GM12878 (cell line): ENCODE data around the gene FAM184B. TPM values are rescaled to one million over a fixed set of nuclear protein-coding genes. Genes with fewer than 3 reads are reported as not detected.

Experiments
- ATAC-seq: fragments of 200-7000 bp; cut with Tn5 transposase; 3 replicates; pipeline ENCODE4 v1.9.1; 2020; ENCODE audit warnings: mild to moderate bottlenecking, moderate library complexity
- BruUV-seq: library from RNA; stranded (reverse); fragments of 400-500 nt; replicated peaks from 2 replicates; lab custom pipeline; 2021; lab: Mats Ljungman, UMichigan
- CTCF ChIA-PET: fragments of 300-600 bp; sonication (Branson Sonifier 250); formaldehyde crosslinking; extraction: SDS; loops from one replicate; lab custom pipeline; 2021; ENCODE audit warnings: inconsistent platforms; lab: Yijun Ruan, JAX
- POLR2A ChIA-PET: fragments of 350-600 bp; formaldehyde crosslinking; extraction: SDS; loops from one replicate; lab custom pipeline; 2021; ENCODE audit warnings: inconsistent platforms; lab: Charles Lee
- RAD21 ChIA-PET: fragments of 300-600 bp; sonication (Branson Sonifier 250); formaldehyde crosslinking; loops from one replicate; lab custom pipeline; 2023; ENCODE audit warnings: antibody characterized with exemption; ENCODE audit not compliant: unreplicated experiment; lab: Charles Lee
- SMC1A ChIA-PET: fragments of 300-600 bp; sonication (Branson Sonifier 250); formaldehyde crosslinking; loops from one replicate; lab custom pipeline; 2023; ENCODE audit not compliant: unreplicated experiment, uncharacterized antibody; lab: Charles Lee
- DNase-seq: peaks from one replicate; pipeline ENCODE4 v3.0.0-alpha.2; 2011; ENCODE audit warnings: low read depth, low spot score
- FAIRE-seq: peaks from 3 replicates; lab custom pipeline; 2011; peaks lifted over from hg19 to GRCh38; lab: Jason Lieb, UNC
- H2AFZ ChIP-seq: 2 replicates; pipeline ENCODE4 v1.6.0; 2011; ENCODE audit warnings: low read depth, low read length, control low read depth; ENCODE audit not compliant: control insufficient read depth
- H3K27ac ChIP-seq: 2 replicates; pipeline ENCODE4 v1.5.1; 2011; ENCODE audit warnings: control low read depth; ENCODE audit not compliant: control insufficient read depth, insufficient read depth
- H3K27me3 ChIP-seq, 2 experiments: replicated peaks in 1 of 2; 2 replicates each; pipeline versions ENCODE4 v1.6.0 to v1.6.1; 2011; ENCODE audit warnings: low read length in 1 of 2; ENCODE audit not compliant: control insufficient read depth in 2 of 2, insufficient read depth in 2 of 2
- H3K36me3 ChIP-seq, 2 experiments: 2 replicates each; pipeline ENCODE4 v1.5.1; 2011; ENCODE audit warnings: low read length in 1 of 2; ENCODE audit not compliant: control insufficient read depth in 2 of 2, insufficient read depth in 2 of 2
- H3K4me1 ChIP-seq: 2 replicates; pipeline ENCODE4 v1.6.1; 2011; ENCODE audit warnings: mild to moderate bottlenecking, low read length, moderate library complexity, mixed read lengths; ENCODE audit not compliant: control insufficient read depth, insufficient read depth
- H3K4me2 ChIP-seq: 2 replicates; pipeline ENCODE4 v1.6.0; 2011; ENCODE audit warnings: control low read depth; ENCODE audit not compliant: control insufficient read depth, insufficient read depth
- H3K4me3 ChIP-seq: fragments of 200-600 bp; sonication (generic); 2 replicates; pipeline ENCODE4 v1.5.1; 2016
- H3K79me2 ChIP-seq: 2 replicates; pipeline ENCODE4 v1.6.0; 2011; ENCODE audit warnings: low read length; ENCODE audit not compliant: control insufficient read depth, insufficient read depth
- H3K9ac ChIP-seq: 2 replicates; pipeline ENCODE4 v1.8.0; 2011; ENCODE audit warnings: low read length, control low read depth, mixed read lengths; ENCODE audit not compliant: control insufficient read depth, insufficient read depth
- H3K9me3 ChIP-seq: replicated peaks from 3 replicates; pipeline ENCODE4 v1.5.1; 2011; ENCODE audit warnings: mild to moderate bottlenecking, low read length; ENCODE audit not compliant: control insufficient read depth, insufficient read depth
- H4K20me1 ChIP-seq: 2 replicates; pipeline ENCODE4 v1.6.0; 2011; ENCODE audit not compliant: control insufficient read depth, insufficient read depth
- ATF2 ChIP-seq: IDR thresholded peaks from 2 replicates; pipeline ENCODE4 v1.6.1; 2012; ENCODE audit warnings: low read length, inconsistent platforms
- CREB1 ChIP-seq: IDR thresholded peaks from 2 replicates; pipeline ENCODE4 v1.6.1; 2012; ENCODE audit warnings: low read depth, mild to moderate bottlenecking, inconsistent platforms
- E2F8 ChIP-seq: fragments of 450-650 bp; IDR thresholded peaks from 2 replicates; pipeline ENCODE4 v1.6.1; 2018; ENCODE audit warnings: mild to moderate bottlenecking, low read depth, moderate library complexity; ENCODE audit not compliant: partially characterized antibody
- JUND ChIP-seq: IDR thresholded peaks from 2 replicates; pipeline ENCODE4 v1.6.1; 2012; ENCODE audit warnings: low read depth, mild to moderate bottlenecking, low read length, improper control_type of control experiment, moderate library complexity
- MEF2B ChIP-seq: fragments of 450-650 bp; IDR thresholded peaks from 2 replicates; pipeline ENCODE4 v1.6.1; 2018; ENCODE audit warnings: mild to moderate bottlenecking, moderate library complexity; ENCODE audit not compliant: partially characterized antibody, poor library complexity, severe bottlenecking
- MTA2 ChIP-seq: fragments of 450-650 bp; IDR thresholded peaks from 2 replicates; pipeline ENCODE4 v1.6.1; 2016; ENCODE audit warnings: low read depth, mild to moderate bottlenecking, moderate library complexity
- RUNX3 ChIP-seq: IDR thresholded peaks from 2 replicates; pipeline ENCODE4 v1.6.1; 2012; ENCODE audit warnings: low read length, inconsistent platforms
- SIN3A ChIP-seq: IDR thresholded peaks from 2 replicates; pipeline ENCODE4 v1.6.1; 2012; ENCODE audit warnings: low read depth, low read length, improper control_type of control experiment
- TAF1 ChIP-seq: IDR thresholded peaks from 2 replicates; pipeline ENCODE4 v1.6.1; 2011; ENCODE audit warnings: mild to moderate bottlenecking, low read depth, low read length, borderline replicate concordance
- WGBS: methylation state at CpG from one replicate; pipeline ENCODE4 v1.1.6; 2016; ENCODE audit warnings: low lambda C conversion rate; ENCODE audit not compliant: insufficient replicate concordance, insufficient coverage; ENCODE audit errors: missing lambda C conversion rate; 5-methylcytosine and 5-hydroxymethylcytosine counted together
- in situ Hi-C: fragments of 300-500 bp; cut with MboI; formaldehyde crosslinking; loops from 9 replicates; pipeline ENCODE4 v1.14.3; 2018; ENCODE audit warnings: mixed read lengths
- intact Hi-C: fragments of 100-400 bp; cut with micrococcal nuclease; formaldehyde crosslinking; loops from one replicate; pipeline ENCODE4 v1.14.2; 2022; ENCODE audit not compliant: unreplicated experiment
- polyA plus RNA-seq, 11 experiments: library from polyadenylated mRNA; depleted of rRNA in 4 of 11; unstranded in 6 of 11; stranded (reverse) in 5 of 11; fragments of >200 nt; fragmentation: Nextera tagmentation in 4 of 11; fragmentation: Illumina TruSeq in 1 of 11; extraction: Ambion mirVana in 4 of 11; extraction: Trizol in 1 of 11; gene quantifications; 1 replicate in 1 of 11; 2 replicates in 10 of 11; pipeline versions ENCODE4 v1.2.1 to v1.2.3, GENCODE V29; 2011 to 2016; ENCODE audit warnings: inconsistent platforms in 2 of 11, missing spikeins in 2 of 11, low read depth in 1 of 11
- total RNA-seq, 4 experiments: library from RNA; depleted of rRNA in 3 of 4; stranded (reverse); fragments of >200 nt in 3 of 4; fragmentation: Illumina TruSeq in 1 of 4; extraction: Trizol in 1 of 4; gene quantifications; 2 replicates each; pipeline versions ENCODE4 v1.2.1 to v1.2.3, GENCODE V29; 2013 to 2021
- TF ChIP-seq, protein P1 (sequence below): IDR thresholded peaks from 2 replicates; pipeline ENCODE4 v1.6.1; 2011; ENCODE audit warnings: borderline replicate concordance, low read depth, mild to moderate bottlenecking, moderate library complexity, low read length; ENCODE audit not compliant: insufficient read depth, poor library complexity, severe bottlenecking

FAM184B gene
- total and polyA plus RNA-seq, 10 of the 15 experiments (the other 5 are each of a cell fraction or from before 2014, with no cell fraction given) = under 0.01 TPM; not detected in 9

- in situ Hi-C loops (no loop called here), intact Hi-C loops (no loop called here)
- ChIA-PET CTCF (interaction anchor here (1.1 to 1.9 kb wide), 5 partner anchors 19 to 238 kb away, joined by 4 to 5 read pairs (median 4); partner anchors contain the start of gene MED28), POLR2A (interaction anchor here (0.6 kb wide), 1 partner anchor 849 kb away, joined by 3 read pairs; no protein-coding TSS in a partner anchor), SMC1A (interaction anchor here (1.3 to 3.1 kb wide), 2 partner anchors 8 to 19 kb away, joined by 3 to 12 read pairs; no protein-coding TSS in a partner anchor), RAD21 (no interaction called here)
- H4K20me1 ChIP-seq = no peaks in the 10 kb centered on the region
- H3K4me2 ChIP-seq = no peak overlapping the region
- no peak overlapping the region for H3K9ac ChIP-seq
- no peaks in the 10 kb centered on the region for H3K4me1 ChIP-seq
- H3K27me3 ChIP-seq = no peaks in the 10 kb centered on the region; a peak in 1 of 4 replicates
- H3K79me2 ChIP-seq = no peaks in the 10 kb centered on the region
- FAIRE-seq (peak; percentile 86), DNase-seq (no peak), ATAC-seq (no peak; the same call in 2 of the 3 replicates)
- 19% methylated on average over 5 of the region's 5 CpGs for WGBS
- H3K36me3 ChIP-seq = no peaks in the 10 kb centered on the region
- no peak overlapping the region for H3K27ac ChIP-seq
- H3K9me3 ChIP-seq = no peaks in the 10 kb centered on the region
- no peak overlapping the region for H3K4me3 ChIP-seq
- TF ChIP-seq SIN3A (no peak), ATF2 (0 out of 2 replicates have a peak, but pooled peaks have one; percentile 15), MEF2B (peak; percentile 37), TAF1 (no peak), CREB1 (no peak), MTA2 (peak; percentile 40; the same call in 1 of the 2 replicates), E2F8 (no peak), RUNX3 (peak; percentile 77), JUND (no peak)
- TF ChIP-seq, protein P1, sequence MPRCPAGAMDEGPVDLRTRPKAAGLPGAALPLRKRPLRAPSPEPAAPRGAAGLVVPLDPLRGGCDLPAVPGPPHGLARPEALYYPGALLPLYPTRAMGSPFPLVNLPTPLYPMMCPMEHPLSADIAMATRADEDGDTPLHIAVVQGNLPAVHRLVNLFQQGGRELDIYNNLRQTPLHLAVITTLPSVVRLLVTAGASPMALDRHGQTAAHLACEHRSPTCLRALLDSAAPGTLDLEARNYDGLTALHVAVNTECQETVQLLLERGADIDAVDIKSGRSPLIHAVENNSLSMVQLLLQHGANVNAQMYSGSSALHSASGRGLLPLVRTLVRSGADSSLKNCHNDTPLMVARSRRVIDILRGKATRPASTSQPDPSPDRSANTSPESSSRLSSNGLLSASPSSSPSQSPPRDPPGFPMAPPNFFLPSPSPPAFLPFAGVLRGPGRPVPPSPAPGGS = peak; percentile 77
- TF ChIP-seq, all 136 proteins: peak for 5
- no peak overlapping the region for H2AFZ ChIP-seq
- no TSS peak for BruUV-seq
These were observed 5.1 kb upstream of the FAM184B start for GRCh38 chr4:17786567-17786966.
